Measurements from ENCODE around the gene SH3RF3.

Gene SH3RF3

GRCh38 chr2:109148117-109148746, 19.2 kb downstream of the SH3RF3 start:
- H3K4me3 ChIP-seq (replicated peaks; ENCODE audit: low read depth, low read length): no peak overlapping the region
- no peaks in the 10 kb centered on the region for H3K36me3 ChIP-seq (ENCODE audit: control insufficient read depth, insufficient read depth, low read length)
- no peaks in the 10 kb centered on the region; the same call in none of the 2 replicates for H3K27me3 ChIP-seq (replicated peaks; ENCODE audit: control insufficient read depth, insufficient read depth, low read length)
- no peak for TF ChIP-seq CTCF (IDR thresholded peaks at IDR 0.05; ENCODE audit: insufficient read depth, low read length, poor library complexity, severe bottlenecking)
- no peak for DNase-seq (ENCODE audit: extremely low read depth, insufficient read length)

- TF ChIP-seq CTCF (IDR thresholded peaks at IDR 0.05; ENCODE audit: insufficient read depth, low read length, poor library complexity, severe bottlenecking): no peak
- Histone ChIP-seq H3K27me3 (replicated peaks; ENCODE audit: control insufficient read depth, insufficient read depth, low read length) (no peaks in the 10 kb centered on the region; the same call in none of the 2 replicates), H3K36me3 (ENCODE audit: control insufficient read depth, insufficient read depth, low read length) (no peaks in the 10 kb centered on the region), H3K4me3 (replicated peaks; ENCODE audit: low read depth, low read length) (no peak overlapping the region)
- DNase-seq (ENCODE audit: extremely low read depth, insufficient read length): no peak
These were observed 20.1 kb downstream of the SH3RF3 start for GRCh38 chr2:109148991-109149645.

GRCh38 chr2:109150559-109150958, 21.6 kb downstream of the SH3RF3 start:
- TF ChIP-seq CTCF (IDR thresholded peaks at IDR 0.05; ENCODE audit: insufficient read depth, low read length, poor library complexity, severe bottlenecking): no peak
- DNase-seq (ENCODE audit: extremely low read depth, insufficient read length): no peak
- H3K27me3 ChIP-seq (replicated peaks; ENCODE audit: control insufficient read depth, insufficient read depth, low read length): no peaks in the 10 kb centered on the region; the same call in none of the 2 replicates
- no peak overlapping the region for H3K4me3 ChIP-seq (replicated peaks; ENCODE audit: low read depth, low read length)
- no peaks in the 10 kb centered on the region for H3K36me3 ChIP-seq (ENCODE audit: control insufficient read depth, insufficient read depth, low read length)

GRCh38 chr2:109151519-109151918, 22.5 kb downstream of the SH3RF3 start:
- no peak for DNase-seq (ENCODE audit: extremely low read depth, insufficient read length)
- H3K36me3 ChIP-seq (ENCODE audit: control insufficient read depth, insufficient read depth, low read length): no peaks in the 10 kb centered on the region

GRCh38 chr2:109153005-109153784, 24.2 kb downstream of the SH3RF3 start:
- Histone ChIP-seq H3K27me3 (replicated peaks; ENCODE audit: control insufficient read depth, insufficient read depth, low read length) (no peaks in the 10 kb centered on the region; the same call in 1 of the 2 replicates), H3K4me3 (replicated peaks; ENCODE audit: low read depth, low read length) (no peak overlapping the region), H3K36me3 (ENCODE audit: control insufficient read depth, insufficient read depth, low read length) (no peaks in the 10 kb centered on the region)
- TF ChIP-seq CTCF (IDR thresholded peaks at IDR 0.05; ENCODE audit: insufficient read depth, low read length, poor library complexity, severe bottlenecking): no peak
- DNase-seq (ENCODE audit: extremely low read depth, insufficient read length): no peak

More at GRCh38 chr2:109151519-109151918, 22.5 kb downstream of the SH3RF3 start:
- H3K27me3 ChIP-seq (replicated peaks; ENCODE audit: control insufficient read depth, insufficient read depth, low read length): no peaks in the 10 kb centered on the region; the same call in 1 of the 2 replicates
- TF ChIP-seq CTCF (IDR thresholded peaks at IDR 0.05; ENCODE audit: insufficient read depth, low read length, poor library complexity, severe bottlenecking): no peak
- no peak overlapping the region for H3K4me3 ChIP-seq (replicated peaks; ENCODE audit: low read depth, low read length)
